NB4 (cell line): Measurements from ENCODE around the gene PAEP.
"Not testable (repeated sequence)": the region's sequence is repeated elsewhere in the genome, so short reads cannot be mapped to it uniquely, and the experiment has no call there.

ENCODE experiments used
- DNase-seq: peaks from one replicate; pipeline ENCODE4 v3.0.0; 2010; ENCODE audit warnings: low read depth
- H3K4me3 ChIP-seq: one replicate; pipeline ENCODE4 v1.5.1; 2011; ENCODE audit warnings: mild to moderate bottlenecking, low read depth, low read length, moderate library complexity
- CTCF ChIP-seq: IDR thresholded peaks from one replicate; pipeline ENCODE4 v1.5.1; 2012; ENCODE audit warnings: low read depth, low read length
- MAX ChIP-seq: IDR thresholded peaks from 2 replicates; pipeline ENCODE4 v1.6.1; 2011; ENCODE audit warnings: low read depth, low read length
- MYC ChIP-seq: IDR thresholded peaks from 2 replicates; pipeline ENCODE4 v1.6.1; 2011; ENCODE audit warnings: low read depth, low read length
- POLR2A ChIP-seq: IDR thresholded peaks from 2 replicates; pipeline ENCODE4 v1.6.1; 2011; ENCODE audit warnings: mild to moderate bottlenecking; ENCODE audit not compliant: insufficient read length; ENCODE audit errors: extremely low read depth

Gene PAEP

GRCh38 chr9:135561391-135562234 is at the start of gene PAEP:
TSS of gene PAEP (plus strand) at chr9:135561756.
- no peak for DNase-seq
- H3K4me3 ChIP-seq = no peak within 1 kb of the TSS
- TF ChIP-seq CTCF = no peak
- TF ChIP-seq POLR2A = no peak
- TF ChIP-seq MYC = no peak
- TF ChIP-seq MAX = no peak

GRCh38 chr9:135512241-135512603 is 49.3 kb upstream of the PAEP start:
- DNase-seq = no peak
- no peak overlapping the region for H3K4me3 ChIP-seq
- TF ChIP-seq POLR2A = no peak
- TF ChIP-seq MAX = no peak
- no peak for TF ChIP-seq MYC

GRCh38 chr9:135512904-135513303 is 48.7 kb upstream of the PAEP start:
- no peak for TF ChIP-seq POLR2A
- TF ChIP-seq CTCF = no peak
- DNase-seq = no peak
- H3K4me3 ChIP-seq = no peak overlapping the region

- no peak for DNase-seq
- TF ChIP-seq MAX = no peak
- no peak for TF ChIP-seq MYC
- no peak for TF ChIP-seq CTCF
Measured at GRCh38 chr9:135513351-135513846, 48.2 kb upstream of the PAEP start.

GRCh38 chr9:135513906-135514305 is 47.6 kb upstream of the PAEP start:
- not testable (repeated sequence) for H3K4me3 ChIP-seq, DNase-seq

More at GRCh38 chr9:135513351-135513846, 48.2 kb upstream of the PAEP start:
- no peak overlapping the region for H3K4me3 ChIP-seq

GRCh38 chr9:135514342-135515082 is 47.0 kb upstream of the PAEP start:
- DNase-seq = no peak
- no peak for TF ChIP-seq CTCF
- no peak for TF ChIP-seq MYC
- TF ChIP-seq POLR2A = no peak
- no peak for TF ChIP-seq MAX
- no peak overlapping the region for H3K4me3 ChIP-seq
